Panc1 (cell line): ENCODE measurements around the gene KCND1. TPM values are rescaled to one million over a fixed set of nuclear protein-coding genes. Genes with fewer than 3 reads are reported as not detected.

Experiments
- ATAC-seq: fragments of 200-7000 bp; cut with Tn5 transposase; 2 replicates; pipeline ENCODE4 v1.9.1; 2020; ENCODE audit warnings: mild to moderate bottlenecking, moderate library complexity
- BruUV-seq: library from RNA; stranded (reverse); fragments of 400-500 nt; replicated peaks from 2 replicates; lab custom pipeline; 2021; lab: Mats Ljungman, UMichigan
- CTCF ChIA-PET: fragments of 300-600 bp; sonication (Branson Sonifier 250); formaldehyde crosslinking; loops from one replicate; lab custom pipeline; 2022; ENCODE audit warnings: antibody characterized with exemption; lab: Charles Lee
- POLR2A ChIA-PET: fragments of 300-600 bp; sonication (Branson Sonifier 250); formaldehyde crosslinking; loops from one replicate; lab custom pipeline; 2022; ENCODE audit warnings: antibody characterized with exemption; lab: Charles Lee
- DNase-seq: peaks from one replicate; pipeline ENCODE4 v3.0.0-alpha.2; 2010; ENCODE audit warnings: low read depth, low spot score
- H3K27ac ChIP-seq: 2 replicates; pipeline ENCODE4 v1.5.1; 2011; ENCODE audit warnings: mild to moderate bottlenecking, low read length, inconsistent platforms
- H3K27me3 ChIP-seq: fragments of 200-500 bp; sonication (Bioruptor generic); 2 replicates; pipeline ENCODE4 v1.6.0; 2014; ENCODE audit warnings: low read length, inconsistent platforms; ENCODE audit not compliant: control insufficient read depth, insufficient read depth
- H3K36me3 ChIP-seq: fragments of 200-500 bp; sonication (Bioruptor generic); 2 replicates; pipeline ENCODE4 v1.5.1; 2014; ENCODE audit warnings: inconsistent platforms, mild to moderate bottlenecking, low read length, moderate library complexity; ENCODE audit not compliant: control insufficient read depth, insufficient read depth
- H3K4me1 ChIP-seq: 2 replicates; pipeline ENCODE4 v1.5.1; 2011; ENCODE audit warnings: inconsistent platforms, mild to moderate bottlenecking, low read length, moderate library complexity; ENCODE audit not compliant: control insufficient read depth, insufficient read depth
- H3K4me3 ChIP-seq, 2 experiments: 2 replicates each; pipeline ENCODE4 v1.5.1; 2011 to 2012; ENCODE audit warnings: low read depth in 2 of 2, low read length in 2 of 2, mild to moderate bottlenecking in 2 of 2, inconsistent platforms in 1 of 2, moderate library complexity in 1 of 2
- H3K9me3 ChIP-seq: fragments of 200-500 bp; sonication (Bioruptor generic); 2 replicates; pipeline ENCODE4 v1.5.1; 2014; ENCODE audit warnings: low read depth, mild to moderate bottlenecking, inconsistent platforms, low read length, moderate library complexity; ENCODE audit not compliant: control insufficient read depth, insufficient read depth
- CTCF ChIP-seq: fragments of 450-650 bp; IDR thresholded peaks from 2 replicates; pipeline ENCODE4 v1.5.1; 2017; ENCODE audit warnings: mild to moderate bottlenecking
- POLR2AphosphoS5 ChIP-seq: IDR thresholded peaks from 2 replicates; pipeline ENCODE4 v1.6.1; 2012; ENCODE audit warnings: mild to moderate bottlenecking, low read depth, low read length, moderate library complexity
- REST ChIP-seq, 2 experiments: IDR thresholded peaks; 2 replicates each; pipeline ENCODE4 v1.6.1; 2011 to 2012; ENCODE audit warnings: low read depth in 2 of 2, control low read depth in 1 of 2, low read length in 1 of 2, mild to moderate bottlenecking in 1 of 2, moderate library complexity in 1 of 2; ENCODE audit not compliant: insufficient read depth in 1 of 2
- SIN3A ChIP-seq: IDR thresholded peaks from 2 replicates; pipeline ENCODE4 v1.6.1; 2012; ENCODE audit warnings: low read depth, mild to moderate bottlenecking, low read length, moderate library complexity, borderline replicate concordance; ENCODE audit not compliant: insufficient read depth
- TCF7L2 ChIP-seq: IDR thresholded peaks from 2 replicates; pipeline ENCODE4 v1.6.1; 2011; ENCODE audit warnings: mild to moderate bottlenecking, low read depth, low read length, inconsistent platforms
- in situ Hi-C: cut with HindIII; loops from 2 replicates; pipeline ENCODE4 v1.10.0; 2016; ENCODE audit warnings: low sequenced_read_pairs, low pct_unique_long_range_greater_than_20kb
- intact Hi-C: fragments of 100-400 bp; cut with micrococcal nuclease; formaldehyde crosslinking; loops from one replicate; pipeline ENCODE4 v1.10.0; 2022; ENCODE audit not compliant: unreplicated experiment
- total RNA-seq: library from RNA; stranded (reverse); gene quantifications from one replicate; pipeline ENCODE4 v1.2.1, GENCODE V29; 2021; ENCODE audit not compliant: unreplicated experiment

The KCND1 gene
- total RNA-seq, 1 experiment from 2014 or later, result 5.5 TPM

- Histone ChIP-seq H3K36me3 (no peaks in the 10 kb centered on the region), H3K27ac (peak overlapping the region; percentile 87), H3K9me3 (no peaks in the 10 kb centered on the region), H3K27me3 (no peaks in the 10 kb centered on the region), H3K4me3 (peak overlapping the region; percentile 72 to 79), H3K4me1 (peaks cover 13% of the 10 kb centered on the region)
- CTCF ChIA-PET, result no interaction called here
- TF ChIP-seq CTCF (no peak), SIN3A (no peak), POLR2AphosphoS5 (no peak; the same call in none of the 2 replicates), TCF7L2 (no peak), REST (IDR thresholded peaks at IDR 0.05; ENCODE audit: insufficient read depth in 1 of 2, low read depth in 2 of 2, low read length in 1 of 2) (no peak)
- in situ Hi-C loops (no loop called here), intact Hi-C loops (no loop called here)
- DNase-seq, result no peak
- ATAC-seq, result no peak
- TSS peak; percentile 84 for BruUV-seq
- POLR2A ChIA-PET, result interaction anchor here (0.5 to 1.6 kb wide), 7 partner anchors 14 to 298 kb away, joined by 3 to 18 read pairs (median 3); partner anchors contain the start of gene TFE3
Measured at GRCh38 chrX:48958635-48959094, 13.0 kb downstream of the KCND1 start.

GRCh38 chrX:48957827-48958634 is 13.6 kb downstream of the KCND1 start:
- DNase-seq, result peak; percentile 89
- peak overlapping the region; percentile 72 to 79 for H3K4me3 ChIP-seq
- ChIA-PET CTCF (no interaction called here), POLR2A (interaction anchor here (0.5 to 1.6 kb wide), 9 partner anchors 13 to 298 kb away, joined by 3 to 18 read pairs (median 6); partner anchors contain the start of genes GRIPAP1 and TFE3)
- no peaks in the 10 kb centered on the region for H3K36me3 ChIP-seq
- no peaks in the 10 kb centered on the region for H3K27me3 ChIP-seq
- in situ Hi-C loops (no loop called here), intact Hi-C loops (no loop called here)
- H3K9me3 ChIP-seq, result no peaks in the 10 kb centered on the region
- peaks cover 13% of the 10 kb centered on the region for H3K4me1 ChIP-seq
- peak; percentile 96 for ATAC-seq
- TF ChIP-seq CTCF, result no peak
- TF ChIP-seq POLR2AphosphoS5, result peak; percentile 50
- TF ChIP-seq TCF7L2, result peak; percentile 91
- H3K27ac ChIP-seq, result peak overlapping the region; percentile 87
- no TSS peak for BruUV-seq
